Calu3 (cell line): Measurements from ENCODE around the gene GLS. TPM values are rescaled to one million over a fixed set of nuclear protein-coding genes. Genes with fewer than 3 reads are reported as not detected.

Experiments used
- BruUV-seq: library from RNA; stranded (reverse); fragments of 400-500 nt; replicated peaks from 2 replicates; lab custom pipeline; 2021; lab: Mats Ljungman, UMichigan
- CTCF ChIA-PET: fragments of 300-600 bp; sonication (Branson Sonifier 250); formaldehyde crosslinking; loops from one replicate; lab custom pipeline; 2022; ENCODE audit warnings: antibody characterized with exemption; lab: Charles Lee
- DNase-seq: peaks from one replicate; pipeline ENCODE4 v3.0.0; 2022
- H3K27ac Mint-ChIP-seq: one replicate; pipeline ENCODE4 v1.8.0; 2022; ENCODE audit warnings: mixed read lengths; ENCODE audit not compliant: unreplicated experiment
- H3K27me3 Mint-ChIP-seq: one replicate; pipeline ENCODE4 v1.8.0; 2022; ENCODE audit warnings: mixed read lengths; ENCODE audit not compliant: unreplicated experiment
- H3K36me3 Mint-ChIP-seq: one replicate; pipeline ENCODE4 v1.8.0; 2022; ENCODE audit warnings: mild to moderate bottlenecking, moderate library complexity, mixed read lengths; ENCODE audit not compliant: insufficient read depth, unreplicated experiment
- H3K4me1 Mint-ChIP-seq: one replicate; pipeline ENCODE4 v1.8.0; 2022; ENCODE audit warnings: mild to moderate bottlenecking, low read depth, mixed read lengths; ENCODE audit not compliant: unreplicated experiment
- H3K4me3 Mint-ChIP-seq: one replicate; pipeline ENCODE4 v1.8.0; 2022; ENCODE audit warnings: mild to moderate bottlenecking, low read depth, moderate library complexity, mixed read lengths; ENCODE audit not compliant: unreplicated experiment
- H3K9me3 Mint-ChIP-seq: one replicate; pipeline ENCODE4 v1.8.0; 2022; ENCODE audit warnings: low read depth, mixed read lengths; ENCODE audit not compliant: unreplicated experiment
- intact Hi-C: fragments of 100-400 bp; cut with micrococcal nuclease; formaldehyde crosslinking; loops from one replicate; pipeline ENCODE4 v1.10.0; 2022; ENCODE audit not compliant: unreplicated experiment
- total RNA-seq: library from RNA; stranded (reverse); gene quantifications from 2 replicates; pipeline ENCODE4 v1.2.3, GENCODE V29; 2022
- TF ChIP-seq, protein P1 (sequence below): fragments of 200-600 bp; IDR thresholded peaks from one replicate; pipeline ENCODE4 v1.8.0; 2022; ENCODE audit warnings: antibody characterized with exemption; ENCODE audit not compliant: unreplicated experiment

The GLS gene
- total RNA-seq, 1 experiment from 2014 or later = 115 TPM

DNA sequence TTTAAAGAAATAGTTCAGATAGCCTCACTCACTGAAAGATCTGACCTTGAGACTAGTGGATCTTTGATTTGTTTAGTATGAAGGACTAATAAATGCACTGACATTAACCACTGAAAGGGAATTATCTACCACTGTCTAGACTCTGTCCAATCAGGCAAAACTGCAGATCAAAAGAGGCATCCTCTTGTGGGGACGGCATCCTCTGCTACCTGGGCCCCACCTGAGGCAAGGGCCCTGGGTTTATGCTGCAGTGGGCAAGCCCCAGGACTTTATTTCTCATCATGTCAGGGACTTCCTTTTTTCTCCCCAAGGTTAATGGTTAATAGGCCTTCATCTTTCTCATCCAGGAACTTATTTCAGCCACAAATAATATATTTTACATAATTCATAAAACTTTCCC, 101.1 kb downstream of the GLS start:
- no peaks in the 10 kb centered on the region for H3K27me3 Mint-ChIP-seq
- H3K27ac Mint-ChIP-seq = no peak overlapping the region
- peaks cover 54% of the 10 kb centered on the region for H3K36me3 Mint-ChIP-seq
- no peak overlapping the region for H3K4me3 Mint-ChIP-seq
- intact Hi-C loops = no loop called here
- no peak for DNase-seq
- CTCF ChIA-PET = no interaction called here
- TF ChIP-seq, protein P1, sequence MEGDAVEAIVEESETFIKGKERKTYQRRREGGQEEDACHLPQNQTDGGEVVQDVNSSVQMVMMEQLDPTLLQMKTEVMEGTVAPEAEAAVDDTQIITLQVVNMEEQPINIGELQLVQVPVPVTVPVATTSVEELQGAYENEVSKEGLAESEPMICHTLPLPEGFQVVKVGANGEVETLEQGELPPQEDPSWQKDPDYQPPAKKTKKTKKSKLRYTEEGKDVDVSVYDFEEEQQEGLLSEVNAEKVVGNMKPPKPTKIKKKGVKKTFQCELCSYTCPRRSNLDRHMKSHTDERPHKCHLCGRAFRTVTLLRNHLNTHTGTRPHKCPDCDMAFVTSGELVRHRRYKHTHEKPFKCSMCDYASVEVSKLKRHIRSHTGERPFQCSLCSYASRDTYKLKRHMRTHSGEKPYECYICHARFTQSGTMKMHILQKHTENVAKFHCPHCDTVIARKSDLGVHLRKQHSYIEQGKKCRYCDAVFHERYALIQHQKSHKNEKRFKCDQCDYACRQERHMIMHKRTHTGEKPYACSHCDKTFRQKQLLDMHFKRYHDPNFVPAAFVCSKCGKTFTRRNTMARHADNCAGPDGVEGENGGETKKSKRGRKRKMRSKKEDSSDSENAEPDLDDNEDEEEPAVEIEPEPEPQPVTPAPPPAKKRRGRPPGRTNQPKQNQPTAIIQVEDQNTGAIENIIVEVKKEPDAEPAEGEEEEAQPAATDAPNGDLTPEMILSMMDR = no peak
- H3K4me1 Mint-ChIP-seq = no peaks in the 10 kb centered on the region
- no TSS peak for BruUV-seq
- H3K9me3 Mint-ChIP-seq = no peaks in the 10 kb centered on the region

DNA sequence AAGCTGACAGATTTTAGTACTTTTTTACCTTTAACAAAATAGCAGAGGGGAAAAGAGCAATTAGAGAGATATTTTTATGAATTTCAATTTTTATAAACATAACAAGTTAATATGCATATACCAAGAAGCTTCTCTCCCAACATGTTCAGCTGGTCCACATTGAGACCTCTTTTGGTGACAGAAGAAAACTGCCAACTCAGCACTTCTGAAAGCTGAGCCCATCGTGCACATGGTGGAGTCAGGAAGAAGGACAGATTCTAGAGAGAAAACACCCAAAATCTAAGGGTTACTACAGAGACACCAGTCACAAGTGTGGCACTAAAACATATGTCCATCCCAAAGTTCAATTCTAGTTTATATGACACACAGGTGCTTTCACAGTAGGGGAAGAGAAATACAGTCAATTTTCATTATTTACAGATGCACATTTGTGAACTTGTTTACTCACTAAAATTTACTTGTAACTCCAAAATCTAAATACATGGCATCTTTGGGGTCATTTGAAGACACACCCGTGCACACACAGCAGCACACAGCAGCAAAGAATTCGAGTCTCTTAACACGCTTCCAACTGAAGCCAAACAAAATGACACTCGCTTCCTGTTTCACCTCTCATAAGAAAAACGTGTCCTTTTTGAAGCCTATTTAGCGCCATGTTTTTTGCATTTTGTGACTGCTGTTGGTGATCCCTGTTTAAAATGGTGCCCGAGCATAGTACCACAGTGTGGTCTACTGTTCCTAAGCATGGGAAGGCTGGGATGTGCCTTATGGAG, 101.8 kb downstream of the GLS start:
- no peaks in the 10 kb centered on the region for H3K27me3 Mint-ChIP-seq
- no TSS peak for BruUV-seq
- no peaks in the 10 kb centered on the region for H3K9me3 Mint-ChIP-seq
- intact Hi-C loops = no loop called here
- no peak overlapping the region for H3K27ac Mint-ChIP-seq
- H3K36me3 Mint-ChIP-seq = peaks cover 51% of the 10 kb centered on the region
- TF ChIP-seq, protein P1 = no peak
- no peak overlapping the region for H3K4me3 Mint-ChIP-seq
- DNase-seq = no peak
- CTCF ChIA-PET = no interaction called here
- no peaks in the 10 kb centered on the region for H3K4me1 Mint-ChIP-seq

DNA sequence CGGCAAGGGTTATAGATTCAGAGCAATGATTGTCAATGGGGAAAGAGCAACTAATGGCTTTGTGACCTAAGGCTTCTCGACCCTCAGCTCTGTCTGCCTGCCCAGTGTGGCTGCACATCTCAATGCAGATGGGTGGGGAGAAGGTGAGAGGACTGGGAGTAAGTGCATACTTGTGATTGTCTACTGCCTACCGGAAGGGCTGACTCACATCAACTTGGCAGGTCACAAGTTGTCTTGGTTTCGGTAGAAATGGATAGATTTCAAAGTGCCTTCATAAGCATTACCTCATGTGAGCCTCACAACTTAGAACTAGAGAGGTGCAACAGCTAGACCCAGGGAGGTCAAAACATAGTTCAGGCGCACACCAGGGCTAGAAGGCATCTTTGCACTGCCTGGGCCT, 104.0 kb downstream of the GLS start:
- TF ChIP-seq, protein P1 = no peak
- H3K9me3 Mint-ChIP-seq = no peaks in the 10 kb centered on the region
- no peak overlapping the region for H3K27ac Mint-ChIP-seq
- H3K4me3 Mint-ChIP-seq = no peak overlapping the region
- no peaks in the 10 kb centered on the region for H3K27me3 Mint-ChIP-seq
- H3K36me3 Mint-ChIP-seq = peaks cover 44% of the 10 kb centered on the region
- H3K4me1 Mint-ChIP-seq = no peaks in the 10 kb centered on the region
- CTCF ChIA-PET = no interaction called here
- no TSS peak for BruUV-seq
- intact Hi-C loops = no loop called here
- no peak for DNase-seq

DNA sequence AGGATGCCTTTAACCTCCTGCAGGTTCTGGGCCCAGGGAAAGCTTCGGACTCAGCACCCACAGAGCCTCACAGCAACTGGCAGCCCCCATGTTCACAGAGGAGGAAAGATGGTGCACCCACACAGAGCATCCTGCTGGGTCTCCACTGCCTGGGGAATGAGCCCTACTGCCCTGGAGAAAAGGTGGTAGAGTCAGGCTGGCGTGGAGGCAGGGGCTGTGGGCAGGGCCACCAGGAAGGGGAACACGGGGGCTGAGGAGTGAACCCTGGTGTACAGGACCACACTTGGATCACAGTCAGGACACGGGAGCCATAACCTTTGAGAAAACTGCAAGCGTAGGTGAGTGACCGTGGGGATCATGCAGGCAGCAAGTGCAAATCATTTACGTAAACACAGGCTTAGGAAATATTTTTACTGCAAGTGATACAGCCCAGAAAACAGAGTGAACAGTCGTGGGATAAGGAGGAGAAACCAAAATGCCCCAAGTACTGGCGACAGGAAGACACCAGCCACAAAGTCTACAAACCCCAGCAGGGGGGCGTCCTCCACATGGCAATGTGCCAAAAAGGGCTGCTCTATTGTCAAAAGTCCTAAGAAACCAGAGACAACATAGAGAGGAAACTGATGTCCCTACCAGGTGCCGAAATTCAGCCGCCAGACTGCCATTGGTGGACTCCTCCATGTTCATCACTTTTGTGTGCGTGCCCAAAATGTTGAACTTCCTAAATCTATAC, 105.8 kb downstream of the GLS start:
- DNase-seq = no peak
- no peak overlapping the region for H3K4me3 Mint-ChIP-seq
- no peaks in the 10 kb centered on the region for H3K4me1 Mint-ChIP-seq
- H3K9me3 Mint-ChIP-seq = no peaks in the 10 kb centered on the region
- CTCF ChIA-PET = no interaction called here
- BruUV-seq = no TSS peak
- H3K36me3 Mint-ChIP-seq = peaks cover 43% of the 10 kb centered on the region
- intact Hi-C loops = no loop called here
- H3K27me3 Mint-ChIP-seq = no peaks in the 10 kb centered on the region
- H3K27ac Mint-ChIP-seq = no peak overlapping the region
- TF ChIP-seq, protein P1 = no peak
